BJ (cell line): ENCODE measurements around the gene LYRM4. TPM values are rescaled to one million over a fixed set of nuclear protein-coding genes. Genes with fewer than 3 reads are reported as not detected.

Experiments
- CTCF ChIA-PET: fragments of 350-600 bp; formaldehyde crosslinking; extraction: SDS; loops from one replicate; lab custom pipeline; 2021; ENCODE audit warnings: antibody characterized with exemption, inconsistent platforms; lab: Yijun Ruan, JAX
- POLR2A ChIA-PET: fragments of 300-600 bp; sonication (Branson Sonifier 250); formaldehyde crosslinking; extraction: SDS; loops from one replicate; lab custom pipeline; 2021; ENCODE audit warnings: antibody characterized with exemption; lab: Charles Lee
- DNase-seq: peaks from one replicate; pipeline ENCODE4 v3.0.0-alpha.2; 2011; ENCODE audit warnings: low read depth
- H3K27me3 ChIP-seq: 2 replicates; pipeline ENCODE4 v1.6.0; 2011; ENCODE audit warnings: low read length; ENCODE audit not compliant: control insufficient read depth, insufficient read depth
- H3K36me3 ChIP-seq: 2 replicates; pipeline ENCODE4 v1.5.1; 2011; ENCODE audit warnings: low read length; ENCODE audit not compliant: control insufficient read depth, insufficient read depth
- H3K4me3 ChIP-seq: 2 replicates; pipeline ENCODE4 v1.5.1; 2011; ENCODE audit warnings: low read depth, mild to moderate bottlenecking, control low read depth, low read length
- CTCF ChIP-seq: IDR thresholded peaks from 2 replicates; pipeline ENCODE4 v1.5.1; 2011; ENCODE audit warnings: low read depth, mild to moderate bottlenecking, control low read depth, inconsistent platforms, low read length, moderate library complexity; ENCODE audit not compliant: insufficient read depth
- polyA plus RNA-seq: library from polyadenylated mRNA; depleted of rRNA; stranded (reverse); fragments of >200 nt; gene quantifications from 2 replicates; pipeline ENCODE4 v1.2.3, GENCODE V29; 2011

LYRM4 gene
- polyA plus RNA-seq, 1 experiment, result 29.0 TPM

GRCh38 chr6:5084360-5084780 lies 176.4 kb downstream of the LYRM4 start:
- no peak for DNase-seq
- H3K27me3 ChIP-seq, result 0 out of 2 replicates have a peak, but pooled peaks cover 1% of the 10 kb centered on the region
- no peaks in the 10 kb centered on the region for H3K36me3 ChIP-seq
- TF ChIP-seq CTCF, result no peak
- CTCF ChIA-PET, result no interaction called here
- POLR2A ChIA-PET, result no interaction called here
- peak overlapping the region; percentile 49 for H3K4me3 ChIP-seq

DNA sequence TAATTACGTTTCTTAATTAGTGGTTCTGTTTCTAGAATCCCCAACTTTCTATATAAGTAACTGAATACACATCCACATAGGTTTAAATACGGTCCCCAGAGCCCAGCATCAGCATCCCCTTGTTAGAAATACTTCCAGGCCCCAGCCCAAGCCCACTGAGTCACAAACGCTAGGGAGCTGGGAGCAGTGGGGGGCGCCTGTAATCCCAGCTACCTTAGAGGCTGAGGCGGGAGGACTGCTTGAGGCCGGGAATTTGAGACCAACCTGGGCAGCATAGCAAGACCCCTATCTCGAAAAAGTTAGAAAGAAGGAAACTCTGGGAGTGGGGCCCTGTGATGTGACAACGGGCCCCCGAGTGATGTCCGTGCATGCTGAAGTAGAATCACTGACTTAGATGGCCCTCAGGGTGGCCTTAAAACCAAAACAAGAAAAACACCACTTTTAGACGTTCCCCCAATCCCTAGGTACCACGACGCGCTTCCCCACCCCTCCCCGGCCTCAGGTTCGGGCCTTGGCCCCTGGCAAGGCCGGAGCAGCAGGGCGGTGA lies 176.9 kb downstream of the LYRM4 start:
- no peak for DNase-seq
- no peak for TF ChIP-seq CTCF

DNA sequence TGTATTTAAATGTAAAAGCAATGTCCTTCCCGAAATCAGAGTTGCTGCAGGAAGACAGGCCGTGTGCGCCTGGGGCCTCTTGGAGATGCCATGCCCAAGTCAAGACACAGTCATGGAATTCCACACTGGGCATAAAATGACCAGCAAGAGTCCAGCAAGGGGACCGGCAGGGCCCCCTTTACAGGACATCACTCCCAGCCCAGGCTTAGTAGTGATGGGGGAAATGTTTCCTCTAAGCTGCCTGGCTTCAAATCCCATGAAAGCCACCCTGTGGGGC lies 177.5 kb downstream of the LYRM4 start:
- DNase-seq, result no peak
- Histone ChIP-seq H3K27me3 (0 out of 2 replicates have a peak, but pooled peaks cover 1% of the 10 kb centered on the region), H3K36me3 (no peaks in the 10 kb centered on the region), H3K4me3 (no peak overlapping the region)
- ChIA-PET CTCF (no interaction called here), POLR2A (no interaction called here)
- no peak for TF ChIP-seq CTCF

More for the DNA sequence above, 176.9 kb downstream of the LYRM4 start:
- Histone ChIP-seq H3K27me3 (0 out of 2 replicates have a peak, but pooled peaks cover 1% of the 10 kb centered on the region), H3K36me3 (no peaks in the 10 kb centered on the region), H3K4me3 (no peak overlapping the region)
- POLR2A ChIA-PET, result no interaction called here
- CTCF ChIA-PET, result no interaction called here

GRCh38 chr6:5082487-5083306 lies 178.1 kb downstream of the LYRM4 start:
- peak; percentile 69 for DNase-seq

More at GRCh38 chr6:5082487-5083306, 178.1 kb downstream of the LYRM4 start:
- H3K27me3 ChIP-seq, result 0 out of 2 replicates have a peak, but pooled peaks cover 1% of the 10 kb centered on the region
- no peaks in the 10 kb centered on the region for H3K36me3 ChIP-seq
- no peak for TF ChIP-seq CTCF
- ChIA-PET POLR2A (no interaction called here), CTCF (interaction anchor here (1.1 to 1.4 kb wide), 2 partner anchors 23 to 26 kb away, joined by 4 to 6 read pairs; no protein-coding TSS in a partner anchor)
- H3K4me3 ChIP-seq, result no peak overlapping the region
